HG03175 (cell line): ENCODE measurements around the gene IRF8.
"Not testable (repeated sequence)": the region's sequence is repeated elsewhere in the genome, so short reads cannot be mapped to it uniquely, and the experiment has no call there.

ENCODE experiments used
- ATAC-seq: cut with Tn5 transposase; IDR thresholded peaks from one replicate; pipeline ENCODE4 v1.9.1; 2021; ENCODE audit warnings: mild to moderate bottlenecking, moderate library complexity; ENCODE audit not compliant: unreplicated experiment

Gene IRF8

GRCh38 chr16:85867189-85867588 lies 31.8 kb upstream of the IRF8 start:
- no peak for ATAC-seq

- ATAC-seq: no peak
These were observed 30.5 kb upstream of the IRF8 start for GRCh38 chr16:85868495-85868894.

GRCh38 chr16:85869206-85869605 lies 29.8 kb upstream of the IRF8 start:
- no peak for ATAC-seq

GRCh38 chr16:85869785-85870558 lies 29.0 kb upstream of the IRF8 start:
- ATAC-seq: no peak

GRCh38 chr16:85871756-85872155 lies 27.2 kb upstream of the IRF8 start:
- ATAC-seq: no peak

GRCh38 chr16:85872734-85873133 lies 26.2 kb upstream of the IRF8 start:
- no peak for ATAC-seq

- no peak for ATAC-seq
These were observed 25.8 kb upstream of the IRF8 start for GRCh38 chr16:85873153-85873552.

GRCh38 chr16:85874031-85874430 lies 24.9 kb upstream of the IRF8 start:
- not testable (repeated sequence) for ATAC-seq

- ATAC-seq: no peak
These were observed 20.6 kb upstream of the IRF8 start for GRCh38 chr16:85878407-85878806.

GRCh38 chr16:85878875-85879274 lies 20.1 kb upstream of the IRF8 start:
- no peak for ATAC-seq

GRCh38 chr16:85879549-85879948 lies 19.4 kb upstream of the IRF8 start:
- no peak for ATAC-seq

- ATAC-seq: peak; percentile 82
These were observed 18.8 kb upstream of the IRF8 start for GRCh38 chr16:85879975-85880831.

- ATAC-seq: no peak
These were observed 18.1 kb upstream of the IRF8 start for GRCh38 chr16:85880861-85881260.

GRCh38 chr16:85881436-85881835 lies 17.5 kb upstream of the IRF8 start:
- no peak for ATAC-seq

GRCh38 chr16:85882181-85882810 lies 16.7 kb upstream of the IRF8 start:
- ATAC-seq: no peak

- no peak for ATAC-seq
These were observed 15.1 kb upstream of the IRF8 start for GRCh38 chr16:85883813-85884212.

- ATAC-seq: no peak
These were observed 14.0 kb upstream of the IRF8 start for GRCh38 chr16:85884808-85885463.

- ATAC-seq: no peak
These were observed 13.4 kb upstream of the IRF8 start for GRCh38 chr16:85885537-85885936.

- peak; percentile 91 for ATAC-seq
These were observed 10.3 kb upstream of the IRF8 start for GRCh38 chr16:85888405-85889331.
